GM19452 (cell line): ENCODE results near the gene ALKBH5.

Experiments used
- ATAC-seq: cut with Tn5 transposase; IDR thresholded peaks from one replicate; pipeline ENCODE4 v1.9.1; 2021; ENCODE audit not compliant: unreplicated experiment

Gene ALKBH5

GRCh38 chr17:18183334-18184142, at the start of gene ALKBH5:
TSS of gene ALKBH5 (plus strand) at chr17:18183828. CDS start at chr17:18184244, 416 bp downstream.
- peak; percentile 76 for ATAC-seq

GRCh38 chr17:18136357-18136756, 47.3 kb upstream of the ALKBH5 start:
- no peak for ATAC-seq

- ATAC-seq = no peak
These were observed 45.4 kb upstream of the ALKBH5 start for GRCh38 chr17:18138065-18138749.

- ATAC-seq = no peak
These were observed 44.5 kb upstream of the ALKBH5 start for GRCh38 chr17:18139092-18139491.

- no peak for ATAC-seq
These were observed 44.1 kb upstream of the ALKBH5 start for GRCh38 chr17:18139498-18139897.

GRCh38 chr17:18139949-18140348, 43.7 kb upstream of the ALKBH5 start:
- no peak for ATAC-seq

- ATAC-seq = no peak
These were observed 43.0 kb upstream of the ALKBH5 start for GRCh38 chr17:18140648-18141047.

- no peak for ATAC-seq
These were observed 42.3 kb upstream of the ALKBH5 start for GRCh38 chr17:18141210-18141803.

GRCh38 chr17:18142417-18142816, 41.2 kb upstream of the ALKBH5 start:
- no peak for ATAC-seq

- ATAC-seq = no peak
These were observed 40.3 kb upstream of the ALKBH5 start for GRCh38 chr17:18143044-18143936.

GRCh38 chr17:18144261-18144660, 39.4 kb upstream of the ALKBH5 start:
- no peak for ATAC-seq

- ATAC-seq = no peak
These were observed 38.8 kb upstream of the ALKBH5 start for GRCh38 chr17:18144855-18145254.

- no peak for ATAC-seq
These were observed 37.8 kb upstream of the ALKBH5 start for GRCh38 chr17:18145811-18146210.

GRCh38 chr17:18146259-18146658, 37.4 kb upstream of the ALKBH5 start:
- ATAC-seq = no peak

GRCh38 chr17:18146980-18147379, 36.6 kb upstream of the ALKBH5 start:
- no peak for ATAC-seq

- no peak for ATAC-seq
These were observed 35.0 kb upstream of the ALKBH5 start for GRCh38 chr17:18148586-18148985.

GRCh38 chr17:18151290-18151689, 32.3 kb upstream of the ALKBH5 start:
- no peak for ATAC-seq

GRCh38 chr17:18155179-18155578, 28.4 kb upstream of the ALKBH5 start:
- no peak for ATAC-seq

GRCh38 chr17:18156171-18156975, 27.3 kb upstream of the ALKBH5 start:
- ATAC-seq = no peak

- ATAC-seq = no peak
These were observed 26.7 kb upstream of the ALKBH5 start for GRCh38 chr17:18156976-18157280.
